Vagina (tissue), 2 donors: Measurements from ENCODE around the gene ENTHD1.

Experiments used
- CTCF ChIP-seq, 3 experiments: fragments of 450-650 bp in 2 of 3; fragments of 200-600 bp in 1 of 3; sonication (generic) in 1 of 3; IDR thresholded peaks; one replicate each; pipeline ENCODE4 v1.5.1; 2017 to 2019; ENCODE audit warnings: antibody characterized with exemption in 3 of 3, mild to moderate bottlenecking in 2 of 3, moderate library complexity in 2 of 3
- POLR2A ChIP-seq, 2 donors: fragments of 450-650 bp; IDR thresholded peaks; one replicate each; pipeline ENCODE4 v1.6.1; 2017; ENCODE audit warnings: antibody characterized with exemption in 2 of 2, mild to moderate bottlenecking in 2 of 2, moderate library complexity in 2 of 2
- POLR2AphosphoS5 ChIP-seq, 2 donors: sonication (generic); formaldehyde crosslinking; IDR thresholded peaks; one replicate each; pipeline ENCODE4 v1.9.0; 2017; ENCODE audit warnings: antibody characterized with exemption in 2 of 2, mild to moderate bottlenecking in 2 of 2, low read depth in 1 of 2; ENCODE audit not compliant: insufficient read depth in 1 of 2

- no peak for TF ChIP-seq CTCF (IDR thresholded peaks at IDR 0.05)
- no peak for TF ChIP-seq POLR2A (IDR thresholded peaks at IDR 0.05)
- TF ChIP-seq POLR2AphosphoS5 (IDR thresholded peaks at IDR 0.05; ENCODE audit: insufficient read depth in 1 of 2, low read depth in 1 of 2): no peak
These were observed 43.1 kb upstream of the ENTHD1 start for GRCh38 chr22:39936523-39937145.
